Measurements from ENCODE around the gene WNT6.

GRCh38 chr2:218871345-218872302 lies 12.0 kb downstream of the WNT6 start:
- TF ChIP-seq CTCF (IDR thresholded peaks at IDR 0.05; ENCODE audit: insufficient read depth, low read depth, low read length) (no peak), EZH2 (IDR thresholded peaks at IDR 0.05; ENCODE audit: insufficient read depth, low read length) (peak; percentile 92)
